Mesendoderm (in vitro differentiated cells): ENCODE data around the gene CHTF8. TPM values are rescaled to one million over a fixed set of nuclear protein-coding genes. Genes with fewer than 3 reads are reported as not detected.

Source experiments
- DNase-seq: peaks from one replicate; pipeline ENCODE4 v3.0.0; 2013
- H2AK5ac ChIP-seq: 2 replicates; pipeline ENCODE4 v1.6.1; 2013; ENCODE audit warnings: low read length, inconsistent platforms
- H2BK120ac ChIP-seq: 2 replicates; pipeline ENCODE4 v1.6.1; 2013; ENCODE audit warnings: low read depth, mild to moderate bottlenecking, low read length, moderate library complexity, mixed read lengths
- H2BK15ac ChIP-seq: replicated peaks from 2 replicates; pipeline ENCODE4 v1.6.1; 2013; ENCODE audit warnings: low read depth, mild to moderate bottlenecking, moderate library complexity
- H2BK5ac ChIP-seq: 2 replicates; pipeline ENCODE4 v1.6.1; 2013; ENCODE audit warnings: low read length, inconsistent platforms
- H3K18ac ChIP-seq: 2 replicates; pipeline ENCODE4 v1.6.1; 2013; ENCODE audit warnings: mild to moderate bottlenecking, low read length, mixed read lengths
- H3K23ac ChIP-seq: one replicate; pipeline ENCODE4 v1.6.1; 2013; ENCODE audit warnings: low read length
- H3K27ac ChIP-seq: 2 replicates; pipeline ENCODE4 v1.5.1; 2013; ENCODE audit warnings: low read depth, mild to moderate bottlenecking, inconsistent platforms, low read length, moderate library complexity
- H3K27me3 ChIP-seq: 2 replicates; pipeline ENCODE4 v1.6.1; 2013; ENCODE audit warnings: low read length, control low read depth, mild to moderate bottlenecking, inconsistent platforms; ENCODE audit not compliant: insufficient read depth, poor library complexity
- H3K36me3 ChIP-seq: 2 replicates; pipeline ENCODE4 v1.6.1; 2013; ENCODE audit warnings: low read length, inconsistent platforms; ENCODE audit not compliant: control insufficient read depth, insufficient read depth
- H3K4ac ChIP-seq: one replicate; pipeline ENCODE4 v1.6.1; 2013; ENCODE audit warnings: low read depth, mild to moderate bottlenecking, low read length, moderate library complexity
- H3K4me1 ChIP-seq: 2 replicates; pipeline ENCODE4 v1.6.1; 2013; ENCODE audit warnings: low read depth, low read length, inconsistent platforms; ENCODE audit not compliant: control insufficient read depth
- H3K4me2 ChIP-seq: 2 replicates; pipeline ENCODE4 v1.6.1; 2013; ENCODE audit warnings: low read length
- H3K4me3 ChIP-seq: 2 replicates; pipeline ENCODE4 v1.5.1; 2013; ENCODE audit warnings: mild to moderate bottlenecking, low read length
- H3K56ac ChIP-seq: one replicate; pipeline ENCODE4 v1.6.1; 2013; ENCODE audit warnings: low read length
- H3K79me1 ChIP-seq: 2 replicates; pipeline ENCODE4 v1.6.1; 2013; ENCODE audit warnings: low read length, inconsistent platforms
- H3K79me2 ChIP-seq: 2 replicates; pipeline ENCODE4 v1.6.1; 2013; ENCODE audit warnings: mild to moderate bottlenecking, low read length; ENCODE audit not compliant: control insufficient read depth, insufficient read depth
- H3K9ac ChIP-seq: 2 replicates; pipeline ENCODE4 v1.6.1; 2013; ENCODE audit warnings: low read length, inconsistent platforms
- H4K5ac ChIP-seq: one replicate; pipeline ENCODE4 v1.6.1; 2013; ENCODE audit warnings: low read length
- H4K8ac ChIP-seq: one replicate; pipeline ENCODE4 v1.6.1; 2013; ENCODE audit warnings: low read depth, mild to moderate bottlenecking, control low read depth, low read length, moderate library complexity
- WGBS: extraction: QIAGEN DNeasy Blood & Tissue Kit; methylation state at CpG from one replicate; pipeline ENCODE4 v1.1.7; 2013; ENCODE audit warnings: low lambda C conversion rate, missing lambda C conversion rate; ENCODE audit not compliant: insufficient coverage; ENCODE audit errors: extremely low coverage; 5-methylcytosine and 5-hydroxymethylcytosine counted together
- small RNA-seq: library from polyadenylated mRNA; stranded (forward); fragments of <200 nt; extraction: miRNeasy Mini kit (QIAGEN cat#:217004); gene quantifications from one replicate; pipeline ENCODE3, GENCODE V24; 2013; ENCODE audit not compliant: insufficient read depth

Gene CHTF8

GRCh38 chr16:69073181-69073702 is 59.1 kb downstream of the CHTF8 start:
- Histone ChIP-seq H3K4me1 (peaks cover 15% of the 10 kb centered on the region), H3K4me2 (no peak overlapping the region), H3K27ac (peak overlapping the region; percentile 64), H3K27me3 (no peaks in the 10 kb centered on the region), H2BK120ac (no peak overlapping the region), H4K8ac (no peak overlapping the region), H3K79me1 (no peaks in the 10 kb centered on the region), H2BK5ac (peak overlapping the region; percentile 75), H3K79me2 (no peaks in the 10 kb centered on the region), H3K4me3 (no peak overlapping the region), H4K5ac (no peak overlapping the region), H3K36me3 (no peaks in the 10 kb centered on the region), H2AK5ac (no peak overlapping the region), H3K4ac (no peak overlapping the region), H3K56ac (peak overlapping the region; percentile 45), H2BK15ac (no peak overlapping the region), H3K23ac (no peak overlapping the region), H3K18ac (no peak overlapping the region), H3K9ac (peak overlapping the region; percentile 4)
- no CpG with 5 or more reads among the region's 10 CpGs for WGBS
- peak; percentile 73 for DNase-seq

GRCh38 chr16:69072640-69072974 is 59.8 kb downstream of the CHTF8 start:
- Histone ChIP-seq H3K4me2 (no peak overlapping the region), H2BK120ac (no peak overlapping the region), H3K4me1 (peaks cover 15% of the 10 kb centered on the region), H3K79me1 (no peaks in the 10 kb centered on the region), H3K4ac (no peak overlapping the region), H3K23ac (no peak overlapping the region), H2AK5ac (no peak overlapping the region), H3K79me2 (no peaks in the 10 kb centered on the region), H3K36me3 (no peaks in the 10 kb centered on the region), H4K5ac (no peak overlapping the region), H4K8ac (no peak overlapping the region), H3K27me3 (no peaks in the 10 kb centered on the region), H3K9ac (no peak overlapping the region), H3K27ac (peak overlapping the region; percentile 64), H2BK15ac (no peak overlapping the region), H3K56ac (peak overlapping the region; percentile 18), H3K4me3 (no peak overlapping the region), H3K18ac (peak overlapping the region; percentile 72), H2BK5ac (peak overlapping the region; percentile 14)
- no CpG with 5 or more reads among the region's 2 CpGs for WGBS
- DNase-seq, result no peak

- Histone ChIP-seq H3K56ac (peak overlapping the region; percentile 2), H3K9ac (no peak overlapping the region), H3K4me3 (no peak overlapping the region), H2BK15ac (no peak overlapping the region), H4K8ac (no peak overlapping the region), H3K23ac (no peak overlapping the region), H4K5ac (no peak overlapping the region), H2BK5ac (no peak overlapping the region), H3K4me1 (peaks cover 10% of the 10 kb centered on the region), H3K27ac (peak overlapping the region; percentile 52), H3K36me3 (no peaks in the 10 kb centered on the region), H3K18ac (no peak overlapping the region), H3K79me1 (no peaks in the 10 kb centered on the region), H3K27me3 (no peaks in the 10 kb centered on the region), H3K79me2 (no peaks in the 10 kb centered on the region), H3K4ac (peak overlapping the region; percentile 48), H2BK120ac (no peak overlapping the region), H2AK5ac (peak overlapping the region; percentile 85), H3K4me2 (no peak overlapping the region)
- WGBS, result no CpG with 5 or more reads among the region's 3 CpGs
- no peak for DNase-seq
These were observed 61.4 kb downstream of the CHTF8 start for GRCh38 chr16:69071036-69071435.

- H3K4ac ChIP-seq, result no peak overlapping the region
- H3K4me2 ChIP-seq, result no peak overlapping the region
- no peak overlapping the region for H2BK5ac ChIP-seq
- no peaks in the 10 kb centered on the region for H3K27me3 ChIP-seq
- no CpG with 5 or more reads among the region's 5 CpGs for WGBS
- H2BK120ac ChIP-seq, result no peak overlapping the region
- no peak overlapping the region for H4K8ac ChIP-seq
- H2BK15ac ChIP-seq, result no peak overlapping the region
- H2AK5ac ChIP-seq, result no peak overlapping the region
- H3K79me1 ChIP-seq, result no peaks in the 10 kb centered on the region
- H3K79me2 ChIP-seq, result no peaks in the 10 kb centered on the region
- no peak overlapping the region for H3K56ac ChIP-seq
- no peak overlapping the region for H4K5ac ChIP-seq
- H3K4me3 ChIP-seq, result no peak overlapping the region
- peaks cover 18% of the 10 kb centered on the region for H3K4me1 ChIP-seq
- no peak overlapping the region for H3K9ac ChIP-seq
- no peak overlapping the region for H3K23ac ChIP-seq
- H3K18ac ChIP-seq, result peak overlapping the region; percentile 88
- no peak overlapping the region for H3K27ac ChIP-seq
- no peak for DNase-seq
- H3K36me3 ChIP-seq, result no peaks in the 10 kb centered on the region
These were observed 62.9 kb downstream of the CHTF8 start for GRCh38 chr16:69069504-69069903.

Small RNAs within 50 kb of the gene (small RNA-seq; reads per million reads assigned to genes)
- gene RNU6-22P, result not detected
